Panc1 (cell line): Measurements from ENCODE around the gene INPP5B. TPM values are rescaled to one million over a fixed set of nuclear protein-coding genes. Genes with fewer than 3 reads are reported as not detected.
A peak's percentile ranks its signal among the peaks of the same experiment; 100 is the strongest.

ENCODE experiments used
- ATAC-seq: fragments of 200-7000 bp; cut with Tn5 transposase; 2 replicates; pipeline ENCODE4 v1.9.1; 2020; ENCODE audit warnings: mild to moderate bottlenecking, moderate library complexity
- BruUV-seq: library from RNA; stranded (reverse); fragments of 400-500 nt; replicated peaks from 2 replicates; lab custom pipeline; 2021; lab: Mats Ljungman, UMichigan
- CTCF ChIA-PET: fragments of 300-600 bp; sonication (Branson Sonifier 250); formaldehyde crosslinking; loops from one replicate; lab custom pipeline; 2022; ENCODE audit warnings: antibody characterized with exemption; lab: Charles Lee
- POLR2A ChIA-PET: fragments of 300-600 bp; sonication (Branson Sonifier 250); formaldehyde crosslinking; loops from one replicate; lab custom pipeline; 2022; ENCODE audit warnings: antibody characterized with exemption; lab: Charles Lee
- DNase-seq: peaks from one replicate; pipeline ENCODE4 v3.0.0-alpha.2; 2010; ENCODE audit warnings: low read depth, low spot score
- H3K27ac ChIP-seq: 2 replicates; pipeline ENCODE4 v1.5.1; 2011; ENCODE audit warnings: mild to moderate bottlenecking, low read length, inconsistent platforms
- H3K27me3 ChIP-seq: fragments of 200-500 bp; sonication (Bioruptor generic); 2 replicates; pipeline ENCODE4 v1.6.0; 2014; ENCODE audit warnings: low read length, inconsistent platforms; ENCODE audit not compliant: control insufficient read depth, insufficient read depth
- H3K36me3 ChIP-seq: fragments of 200-500 bp; sonication (Bioruptor generic); 2 replicates; pipeline ENCODE4 v1.5.1; 2014; ENCODE audit warnings: inconsistent platforms, mild to moderate bottlenecking, low read length, moderate library complexity; ENCODE audit not compliant: control insufficient read depth, insufficient read depth
- H3K4me1 ChIP-seq: 2 replicates; pipeline ENCODE4 v1.5.1; 2011; ENCODE audit warnings: inconsistent platforms, mild to moderate bottlenecking, low read length, moderate library complexity; ENCODE audit not compliant: control insufficient read depth, insufficient read depth
- H3K4me3 ChIP-seq, 2 experiments: 2 replicates each; pipeline ENCODE4 v1.5.1; 2011 to 2012; ENCODE audit warnings: low read depth in 2 of 2, low read length in 2 of 2, mild to moderate bottlenecking in 2 of 2, inconsistent platforms in 1 of 2, moderate library complexity in 1 of 2
- H3K9me3 ChIP-seq: fragments of 200-500 bp; sonication (Bioruptor generic); 2 replicates; pipeline ENCODE4 v1.5.1; 2014; ENCODE audit warnings: low read depth, mild to moderate bottlenecking, inconsistent platforms, low read length, moderate library complexity; ENCODE audit not compliant: control insufficient read depth, insufficient read depth
- POLR2AphosphoS5 ChIP-seq: IDR thresholded peaks from 2 replicates; pipeline ENCODE4 v1.6.1; 2012; ENCODE audit warnings: mild to moderate bottlenecking, low read depth, low read length, moderate library complexity
- SIN3A ChIP-seq: IDR thresholded peaks from 2 replicates; pipeline ENCODE4 v1.6.1; 2012; ENCODE audit warnings: low read depth, mild to moderate bottlenecking, low read length, moderate library complexity, borderline replicate concordance; ENCODE audit not compliant: insufficient read depth
- TCF7L2 ChIP-seq: IDR thresholded peaks from 2 replicates; pipeline ENCODE4 v1.6.1; 2011; ENCODE audit warnings: mild to moderate bottlenecking, low read depth, low read length, inconsistent platforms
- in situ Hi-C: cut with HindIII; loops from 2 replicates; pipeline ENCODE4 v1.10.0; 2016; ENCODE audit warnings: low sequenced_read_pairs, low pct_unique_long_range_greater_than_20kb
- intact Hi-C: fragments of 100-400 bp; cut with micrococcal nuclease; formaldehyde crosslinking; loops from one replicate; pipeline ENCODE4 v1.10.0; 2022; ENCODE audit not compliant: unreplicated experiment
- total RNA-seq: library from RNA; stranded (reverse); gene quantifications from one replicate; pipeline ENCODE4 v1.2.1, GENCODE V29; 2021; ENCODE audit not compliant: unreplicated experiment
- TF ChIP-seq, protein P1 (sequence below), 2 experiments: IDR thresholded peaks; 2 replicates each; pipeline ENCODE4 v1.6.1; 2011 to 2012; ENCODE audit warnings: low read depth in 2 of 2, control low read depth in 1 of 2, low read length in 1 of 2, mild to moderate bottlenecking in 1 of 2, moderate library complexity in 1 of 2; ENCODE audit not compliant: insufficient read depth in 1 of 2
- TF ChIP-seq, protein P2 (sequence below): fragments of 450-650 bp; IDR thresholded peaks from 2 replicates; pipeline ENCODE4 v1.5.1; 2017; ENCODE audit warnings: mild to moderate bottlenecking

The INPP5B gene
- total RNA-seq, 1 experiment from 2014 or later, result 17.7 TPM

DNA sequence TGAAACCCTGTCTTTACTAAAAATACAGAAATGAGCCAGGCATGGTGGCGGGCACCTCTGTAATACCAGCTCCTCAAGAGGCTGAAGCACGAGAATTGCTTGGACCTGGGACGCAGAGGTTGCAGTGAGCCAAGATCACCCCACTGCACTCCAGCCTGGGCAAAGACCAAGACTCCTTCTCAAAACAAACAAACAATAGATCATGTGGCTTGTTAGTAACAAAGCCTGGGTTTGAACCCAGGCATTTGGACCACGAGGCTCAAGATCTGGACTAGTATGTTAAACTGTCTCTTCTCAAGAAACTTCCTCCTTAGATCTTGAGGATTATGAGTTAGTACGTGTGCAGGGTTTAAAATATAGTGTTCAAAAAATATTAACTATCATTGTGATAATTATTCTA lies 1.6 kb downstream of the INPP5B start:
- in situ Hi-C loops (no loop called here), intact Hi-C loops (no loop called here)
- TSS peak; percentile 60 for BruUV-seq

GRCh38 chr1:37944816-37945215 lies 2.0 kb downstream of the INPP5B start:
- no peak overlapping the region; the same call in 1 of the 2 replicates for H3K27ac ChIP-seq
- POLR2A ChIA-PET, result interaction anchor here (0.8 kb wide), 1 partner anchor 13 kb away, joined by 3 read pairs; no protein-coding TSS in a partner anchor

More for the DNA sequence above, 1.6 kb downstream of the INPP5B start:
- CTCF ChIA-PET, result no interaction called here
- DNase-seq, result no peak
- no peaks in the 10 kb centered on the region for H3K27me3 ChIP-seq
- TF ChIP-seq, protein P1, sequence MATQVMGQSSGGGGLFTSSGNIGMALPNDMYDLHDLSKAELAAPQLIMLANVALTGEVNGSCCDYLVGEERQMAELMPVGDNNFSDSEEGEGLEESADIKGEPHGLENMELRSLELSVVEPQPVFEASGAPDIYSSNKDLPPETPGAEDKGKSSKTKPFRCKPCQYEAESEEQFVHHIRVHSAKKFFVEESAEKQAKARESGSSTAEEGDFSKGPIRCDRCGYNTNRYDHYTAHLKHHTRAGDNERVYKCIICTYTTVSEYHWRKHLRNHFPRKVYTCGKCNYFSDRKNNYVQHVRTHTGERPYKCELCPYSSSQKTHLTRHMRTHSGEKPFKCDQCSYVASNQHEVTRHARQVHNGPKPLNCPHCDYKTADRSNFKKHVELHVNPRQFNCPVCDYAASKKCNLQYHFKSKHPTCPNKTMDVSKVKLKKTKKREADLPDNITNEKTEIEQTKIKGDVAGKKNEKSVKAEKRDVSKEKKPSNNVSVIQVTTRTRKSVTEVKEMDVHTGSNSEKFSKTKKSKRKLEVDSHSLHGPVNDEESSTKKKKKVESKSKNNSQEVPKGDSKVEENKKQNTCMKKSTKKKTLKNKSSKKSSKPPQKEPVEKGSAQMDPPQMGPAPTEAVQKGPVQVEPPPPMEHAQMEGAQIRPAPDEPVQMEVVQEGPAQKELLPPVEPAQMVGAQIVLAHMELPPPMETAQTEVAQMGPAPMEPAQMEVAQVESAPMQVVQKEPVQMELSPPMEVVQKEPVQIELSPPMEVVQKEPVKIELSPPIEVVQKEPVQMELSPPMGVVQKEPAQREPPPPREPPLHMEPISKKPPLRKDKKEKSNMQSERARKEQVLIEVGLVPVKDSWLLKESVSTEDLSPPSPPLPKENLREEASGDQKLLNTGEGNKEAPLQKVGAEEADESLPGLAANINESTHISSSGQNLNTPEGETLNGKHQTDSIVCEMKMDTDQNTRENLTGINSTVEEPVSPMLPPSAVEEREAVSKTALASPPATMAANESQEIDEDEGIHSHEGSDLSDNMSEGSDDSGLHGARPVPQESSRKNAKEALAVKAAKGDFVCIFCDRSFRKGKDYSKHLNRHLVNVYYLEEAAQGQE (IDR thresholded peaks at IDR 0.05; ENCODE audit: insufficient read depth in 1 of 2, low read depth in 2 of 2, low read length in 1 of 2), result no peak
- TF ChIP-seq POLR2AphosphoS5 (no peak), SIN3A (no peak), TCF7L2 (no peak)
- TF ChIP-seq, protein P2, sequence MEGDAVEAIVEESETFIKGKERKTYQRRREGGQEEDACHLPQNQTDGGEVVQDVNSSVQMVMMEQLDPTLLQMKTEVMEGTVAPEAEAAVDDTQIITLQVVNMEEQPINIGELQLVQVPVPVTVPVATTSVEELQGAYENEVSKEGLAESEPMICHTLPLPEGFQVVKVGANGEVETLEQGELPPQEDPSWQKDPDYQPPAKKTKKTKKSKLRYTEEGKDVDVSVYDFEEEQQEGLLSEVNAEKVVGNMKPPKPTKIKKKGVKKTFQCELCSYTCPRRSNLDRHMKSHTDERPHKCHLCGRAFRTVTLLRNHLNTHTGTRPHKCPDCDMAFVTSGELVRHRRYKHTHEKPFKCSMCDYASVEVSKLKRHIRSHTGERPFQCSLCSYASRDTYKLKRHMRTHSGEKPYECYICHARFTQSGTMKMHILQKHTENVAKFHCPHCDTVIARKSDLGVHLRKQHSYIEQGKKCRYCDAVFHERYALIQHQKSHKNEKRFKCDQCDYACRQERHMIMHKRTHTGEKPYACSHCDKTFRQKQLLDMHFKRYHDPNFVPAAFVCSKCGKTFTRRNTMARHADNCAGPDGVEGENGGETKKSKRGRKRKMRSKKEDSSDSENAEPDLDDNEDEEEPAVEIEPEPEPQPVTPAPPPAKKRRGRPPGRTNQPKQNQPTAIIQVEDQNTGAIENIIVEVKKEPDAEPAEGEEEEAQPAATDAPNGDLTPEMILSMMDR, result no peak
- H3K27ac ChIP-seq, result peak overlapping the region; percentile 84; the same call in 1 of the 2 replicates
- no peak overlapping the region for H3K4me3 ChIP-seq
- POLR2A ChIA-PET, result no interaction called here
- no peaks in the 10 kb centered on the region for H3K36me3 ChIP-seq
- peaks cover 18% of the 10 kb centered on the region for H3K4me1 ChIP-seq
- no peaks in the 10 kb centered on the region for H3K9me3 ChIP-seq
- ATAC-seq, result no peak

More at GRCh38 chr1:37944816-37945215, 2.0 kb downstream of the INPP5B start:
- intact Hi-C loops (no loop called here), in situ Hi-C loops (no loop called here)
- CTCF ChIA-PET, result no interaction called here
- no TSS peak for BruUV-seq
- Histone ChIP-seq H3K4me3 (no peak overlapping the region), H3K36me3 (no peaks in the 10 kb centered on the region), H3K27me3 (no peaks in the 10 kb centered on the region), H3K9me3 (no peaks in the 10 kb centered on the region), H3K4me1 (peaks cover 22% of the 10 kb centered on the region)
- no peak for TF ChIP-seq TCF7L2
- TF ChIP-seq, protein P2, result no peak
- ATAC-seq (no peak), DNase-seq (no peak)
